Osteoblast (primary cell): ENCODE measurements around the gene STPG4. TPM values are rescaled to one million over a fixed set of nuclear protein-coding genes. Genes with fewer than 3 reads are reported as not detected.
A peak's percentile ranks its signal among the peaks of the same experiment; 100 is the strongest.

Experiments
- DNase-seq: peaks from one replicate; pipeline ENCODE4 v3.0.0; 2011; ENCODE audit warnings: low spot score, mixed read lengths; ENCODE audit not compliant: insufficient read length; ENCODE audit errors: missing footprints
- H2AFZ ChIP-seq: 2 replicates; pipeline ENCODE4 v1.6.0; 2011; ENCODE audit warnings: mild to moderate bottlenecking, low read length
- H3K27ac ChIP-seq: 2 replicates; pipeline ENCODE4 v1.5.1; 2011; ENCODE audit warnings: mild to moderate bottlenecking, low read depth, low read length, moderate library complexity
- H3K27me3 ChIP-seq: 2 replicates; pipeline ENCODE4 v1.6.0; 2012; ENCODE audit warnings: mild to moderate bottlenecking, control low read depth, inconsistent platforms, low read length, moderate library complexity; ENCODE audit not compliant: insufficient read depth
- H3K36me3 ChIP-seq: 2 replicates; pipeline ENCODE4 v1.5.1; 2011; ENCODE audit warnings: mild to moderate bottlenecking, low read length, control low read depth, moderate library complexity; ENCODE audit not compliant: insufficient read depth
- H3K4me1 ChIP-seq: 2 replicates; pipeline ENCODE4 v1.5.1; 2011; ENCODE audit warnings: mild to moderate bottlenecking, low read length, control low read depth, moderate library complexity; ENCODE audit not compliant: insufficient read depth
- H3K4me2 ChIP-seq: 2 replicates; pipeline ENCODE4 v1.6.0; 2011; ENCODE audit warnings: mild to moderate bottlenecking, low read length; ENCODE audit not compliant: insufficient read depth
- H3K4me3 ChIP-seq: fragments of 200-600 bp; sonication (generic); 3 replicates; pipeline ENCODE4 v1.5.1; 2012; ENCODE audit warnings: mild to moderate bottlenecking, low read length, inconsistent platforms; ENCODE audit not compliant: insufficient read depth
- H3K79me2 ChIP-seq: 2 replicates; pipeline ENCODE4 v1.6.0; 2012; ENCODE audit warnings: mild to moderate bottlenecking, low read length, control low read depth, inconsistent platforms; ENCODE audit not compliant: insufficient read depth
- H3K9me3 ChIP-seq: 2 replicates; pipeline ENCODE4 v1.5.1; 2011; ENCODE audit warnings: low read depth, low read length, control low read depth
- H4K20me1 ChIP-seq: 2 replicates; pipeline ENCODE4 v1.6.0; 2012; ENCODE audit warnings: mild to moderate bottlenecking, low read length, control low read depth; ENCODE audit not compliant: insufficient read depth
- total RNA-seq: library from RNA; depleted of rRNA; stranded (reverse); fragments of >200 nt; gene quantifications from 2 replicates; pipeline ENCODE4 v1.2.3, GENCODE V29; 2012
- TF ChIP-seq, protein P1 (sequence below): IDR thresholded peaks from 2 replicates; pipeline ENCODE4 v1.5.1; 2011; ENCODE audit warnings: mild to moderate bottlenecking, low read depth, low read length, moderate library complexity; ENCODE audit errors: extremely low read depth

Gene STPG4
- total RNA-seq, 1 donor = 0.72 TPM

DNA sequence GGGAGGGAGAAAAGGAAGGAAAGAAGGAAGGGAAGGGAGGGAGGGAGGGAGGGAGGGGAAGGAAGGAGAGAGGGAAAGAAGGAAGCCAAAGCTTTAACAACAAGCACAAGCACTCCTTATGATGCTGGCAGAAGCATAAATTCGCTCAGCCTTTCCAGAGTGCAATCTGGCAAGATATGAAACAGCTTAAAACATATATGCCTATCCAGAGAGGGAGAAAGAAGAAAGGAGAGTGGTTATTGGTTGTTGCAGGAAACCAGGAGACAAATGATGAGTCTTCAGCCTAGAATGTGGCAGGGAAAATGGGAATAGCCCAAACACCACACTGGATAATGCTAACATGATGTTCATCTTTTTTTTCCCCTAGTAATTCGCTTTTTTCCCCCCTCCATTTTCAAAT, 64.0 kb downstream of the STPG4 start:
- Histone ChIP-seq H3K4me3 (no peak overlapping the region), H3K79me2 (no peaks in the 10 kb centered on the region), H2AFZ (peak overlapping the region; percentile 28), H3K4me2 (peak overlapping the region; percentile 23), H3K4me1 (peaks cover 47% of the 10 kb centered on the region), H3K27me3 (no peaks in the 10 kb centered on the region), H3K27ac (peak overlapping the region; percentile 59), H3K36me3 (no peaks in the 10 kb centered on the region), H4K20me1 (no peaks in the 10 kb centered on the region), H3K9me3 (no peaks in the 10 kb centered on the region)
- TF ChIP-seq, protein P1, sequence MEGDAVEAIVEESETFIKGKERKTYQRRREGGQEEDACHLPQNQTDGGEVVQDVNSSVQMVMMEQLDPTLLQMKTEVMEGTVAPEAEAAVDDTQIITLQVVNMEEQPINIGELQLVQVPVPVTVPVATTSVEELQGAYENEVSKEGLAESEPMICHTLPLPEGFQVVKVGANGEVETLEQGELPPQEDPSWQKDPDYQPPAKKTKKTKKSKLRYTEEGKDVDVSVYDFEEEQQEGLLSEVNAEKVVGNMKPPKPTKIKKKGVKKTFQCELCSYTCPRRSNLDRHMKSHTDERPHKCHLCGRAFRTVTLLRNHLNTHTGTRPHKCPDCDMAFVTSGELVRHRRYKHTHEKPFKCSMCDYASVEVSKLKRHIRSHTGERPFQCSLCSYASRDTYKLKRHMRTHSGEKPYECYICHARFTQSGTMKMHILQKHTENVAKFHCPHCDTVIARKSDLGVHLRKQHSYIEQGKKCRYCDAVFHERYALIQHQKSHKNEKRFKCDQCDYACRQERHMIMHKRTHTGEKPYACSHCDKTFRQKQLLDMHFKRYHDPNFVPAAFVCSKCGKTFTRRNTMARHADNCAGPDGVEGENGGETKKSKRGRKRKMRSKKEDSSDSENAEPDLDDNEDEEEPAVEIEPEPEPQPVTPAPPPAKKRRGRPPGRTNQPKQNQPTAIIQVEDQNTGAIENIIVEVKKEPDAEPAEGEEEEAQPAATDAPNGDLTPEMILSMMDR = no peak
- peak; percentile 97 for DNase-seq

DNA sequence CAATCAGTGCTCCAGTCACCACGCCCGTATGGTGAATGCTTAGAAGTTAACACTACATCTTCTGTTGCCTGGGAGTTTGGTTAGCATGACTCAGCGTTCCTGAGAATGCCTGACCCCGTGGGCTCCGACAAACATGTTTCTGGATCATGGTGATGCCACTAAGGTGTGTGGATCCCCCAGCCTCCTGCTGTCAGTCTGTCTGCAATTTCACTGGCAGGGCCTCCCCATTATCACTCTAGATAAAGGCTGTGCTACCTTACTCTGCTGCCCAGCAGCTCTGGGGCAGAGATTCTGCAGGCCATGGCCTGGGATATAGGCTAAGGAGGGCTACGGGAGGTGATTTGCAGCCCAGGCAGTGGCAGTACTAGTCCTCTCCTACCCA, 66.0 kb downstream of the STPG4 start:
- H2AFZ ChIP-seq = peak overlapping the region; percentile 38
- peak; percentile 89 for DNase-seq
- no peak overlapping the region for H3K4me3 ChIP-seq
- peak overlapping the region; percentile 38 for H3K27ac ChIP-seq
- no peak overlapping the region for H3K4me2 ChIP-seq
- no peaks in the 10 kb centered on the region for H4K20me1 ChIP-seq
- H3K9me3 ChIP-seq = no peaks in the 10 kb centered on the region
- peaks cover 39% of the 10 kb centered on the region for H3K4me1 ChIP-seq
- no peaks in the 10 kb centered on the region for H3K36me3 ChIP-seq
- H3K27me3 ChIP-seq = no peaks in the 10 kb centered on the region
- no peaks in the 10 kb centered on the region for H3K79me2 ChIP-seq
- TF ChIP-seq, protein P1 = no peak

DNA sequence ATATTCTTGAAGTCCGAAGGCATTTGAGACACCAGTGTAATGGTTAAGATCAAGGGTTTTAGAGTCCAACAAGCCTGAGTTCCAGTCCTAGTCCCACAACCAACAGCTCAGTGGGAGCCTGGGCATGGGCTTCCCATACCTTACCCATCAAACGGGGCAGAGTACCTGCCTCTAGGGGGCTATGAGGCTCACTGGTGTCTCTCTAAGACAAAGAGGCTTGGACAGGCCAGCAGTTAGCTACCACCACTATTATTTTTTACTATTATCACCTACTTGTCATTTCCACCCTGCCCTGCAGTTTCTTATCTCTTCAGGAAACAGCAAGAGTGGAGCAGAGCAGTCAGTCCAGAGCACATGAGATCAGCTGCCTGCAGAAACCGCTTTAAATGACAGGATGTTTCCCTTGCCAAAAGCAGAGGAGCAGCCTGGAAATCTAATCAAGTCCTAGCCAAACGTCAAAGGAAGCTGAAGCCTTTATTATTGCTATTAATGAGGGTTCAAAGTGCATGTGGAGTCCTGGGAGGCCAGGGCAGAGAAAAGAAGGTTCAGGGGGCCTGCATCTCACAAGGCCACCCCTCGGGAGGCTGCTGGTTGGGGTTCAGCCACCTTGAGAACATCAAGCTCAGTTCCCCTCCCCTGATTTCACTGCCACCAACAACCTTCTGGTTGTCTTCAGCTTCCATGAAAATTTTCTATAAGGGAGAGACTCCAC, 66.6 kb downstream of the STPG4 start:
- peak overlapping the region; percentile 38 for H2AFZ ChIP-seq
- peaks cover 38% of the 10 kb centered on the region for H3K4me1 ChIP-seq
- H4K20me1 ChIP-seq = no peaks in the 10 kb centered on the region
- DNase-seq = peak; percentile 93
- TF ChIP-seq, protein P1 = peak; percentile 10
- H3K27ac ChIP-seq = peak overlapping the region; percentile 38
- no peak overlapping the region for H3K4me2 ChIP-seq
- H3K36me3 ChIP-seq = no peaks in the 10 kb centered on the region
- no peaks in the 10 kb centered on the region for H3K79me2 ChIP-seq
- no peaks in the 10 kb centered on the region for H3K27me3 ChIP-seq
- H3K9me3 ChIP-seq = no peaks in the 10 kb centered on the region
- no peak overlapping the region for H3K4me3 ChIP-seq

DNA sequence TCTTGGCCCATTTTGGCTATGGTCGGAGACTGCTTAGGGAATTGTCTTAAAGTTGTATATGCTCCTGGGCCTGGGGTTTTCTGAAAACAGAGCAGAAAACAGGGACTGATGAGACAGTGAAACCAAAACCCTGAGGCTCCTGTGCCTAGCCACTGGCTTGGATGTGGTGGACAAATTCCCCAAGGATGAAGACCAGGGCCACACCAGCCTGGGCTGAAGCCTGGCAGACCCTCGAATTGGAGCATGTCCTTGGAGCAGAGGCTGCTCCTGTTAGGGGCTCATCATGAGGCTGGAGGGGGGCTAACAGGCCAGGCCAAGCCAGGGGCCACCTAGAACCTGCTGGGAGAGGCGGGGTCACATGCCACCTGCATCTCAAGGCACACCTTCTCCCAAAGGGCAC, 68.1 kb downstream of the STPG4 start:
- Histone ChIP-seq H3K79me2 (no peaks in the 10 kb centered on the region), H3K9me3 (no peaks in the 10 kb centered on the region), H3K36me3 (no peaks in the 10 kb centered on the region), H4K20me1 (no peaks in the 10 kb centered on the region), H3K4me1 (peaks cover 33% of the 10 kb centered on the region), H3K4me2 (no peak overlapping the region), H3K27ac (peak overlapping the region; percentile 16), H3K27me3 (no peaks in the 10 kb centered on the region), H3K4me3 (no peak overlapping the region), H2AFZ (no peak overlapping the region)
- TF ChIP-seq, protein P1 = no peak
- peak; percentile 67 for DNase-seq
